HEK293 (cell line): ENCODE data around the gene SLCO4A1.

Source experiments
- CTCF ChIA-PET: fragments of 350-600 bp; formaldehyde crosslinking; extraction: SDS; loops from one replicate; lab custom pipeline; 2021; ENCODE audit warnings: antibody characterized with exemption; lab: Yijun Ruan, JAX
- POLR2A ChIA-PET: fragments of 300-600 bp; formaldehyde crosslinking; extraction: SDS; loops from one replicate; lab custom pipeline; 2020; ENCODE audit warnings: antibody characterized with exemption, inconsistent platforms; lab: Yijun Ruan, JAX
- H3K27ac ChIP-seq: fragments of 200-500 bp; sonication (Bioruptor generic); 2 replicates; pipeline ENCODE4 v1.5.1; 2014; ENCODE audit warnings: low read depth, low read length, control low read depth, inconsistent platforms; ENCODE audit errors: extremely low read depth
- H3K36me3 ChIP-seq, 2 experiments: fragments of 200-500 bp in 1 of 2; sonication (Bioruptor generic) in 1 of 2; 1 replicate in 1 of 2; 2 replicates in 1 of 2; pipeline ENCODE4 v1.5.1; 2014 to 2017; ENCODE audit warnings: inconsistent platforms in 2 of 2, low read length in 2 of 2; ENCODE audit not compliant: control insufficient read depth in 2 of 2, insufficient read depth in 1 of 2
- H3K4me1 ChIP-seq: fragments of 200-500 bp; sonication (Bioruptor generic); 2 replicates; pipeline ENCODE4 v1.5.1; 2014; ENCODE audit warnings: mild to moderate bottlenecking, low read length, inconsistent platforms; ENCODE audit not compliant: control insufficient read depth, insufficient read depth
- H3K4me3 ChIP-seq: 2 replicates; pipeline ENCODE4 v1.5.1; 2011; ENCODE audit warnings: low read depth, mild to moderate bottlenecking, control low read depth, low read length, moderate library complexity
- H3K9me3 ChIP-seq: fragments of 200-500 bp; sonication (Bioruptor generic); 2 replicates; pipeline ENCODE4 v1.5.1; 2014; ENCODE audit warnings: low read depth, low read length, inconsistent platforms; ENCODE audit not compliant: control insufficient read depth, insufficient read depth
- CTCF ChIP-seq: fragments of 450-650 bp; formaldehyde crosslinking; IDR thresholded peaks from 2 replicates; pipeline ENCODE4 v1.5.1; 2016; ENCODE audit warnings: missing biosample characterization, missing genetic modification characterization
- FEZF1 ChIP-seq: fragments of 450-650 bp; formaldehyde crosslinking; IDR thresholded peaks from 2 replicates; pipeline ENCODE4 v1.5.1; 2016; ENCODE audit warnings: missing biosample characterization, missing genetic modification characterization
- GLIS1 ChIP-seq: fragments of 450-650 bp; formaldehyde crosslinking; IDR thresholded peaks from 2 replicates; pipeline ENCODE4 v1.5.1; 2016; ENCODE audit warnings: missing biosample characterization, missing genetic modification characterization
- KLF1 ChIP-seq: fragments of 450-650 bp; formaldehyde crosslinking; IDR thresholded peaks from 2 replicates; pipeline ENCODE4 v1.5.1; 2016; ENCODE audit warnings: missing biosample characterization, missing genetic modification characterization
- YY2 ChIP-seq: fragments of 450-650 bp; formaldehyde crosslinking; IDR thresholded peaks from 2 replicates; pipeline ENCODE4 v1.5.1; 2016; ENCODE audit warnings: missing biosample characterization, missing genetic modification characterization
- ZBTB21 ChIP-seq: fragments of 450-650 bp; formaldehyde crosslinking; IDR thresholded peaks from 2 replicates; pipeline ENCODE4 v1.5.1; 2017; ENCODE audit warnings: missing biosample characterization, missing genetic modification characterization
- ZFP41 ChIP-seq: fragments of 450-650 bp; formaldehyde crosslinking; IDR thresholded peaks from 2 replicates; pipeline ENCODE4 v1.5.1; 2016; ENCODE audit warnings: missing biosample characterization, missing genetic modification characterization, borderline replicate concordance
- ZNF138 ChIP-seq: fragments of 450-650 bp; formaldehyde crosslinking; IDR thresholded peaks from 2 replicates; pipeline ENCODE4 v1.5.1; 2016; ENCODE audit warnings: missing biosample characterization, missing genetic modification characterization, borderline replicate concordance
- ZNF140 ChIP-seq: fragments of 450-650 bp; formaldehyde crosslinking; IDR thresholded peaks from 2 replicates; pipeline ENCODE4 v1.5.1; 2016; ENCODE audit warnings: missing biosample characterization, missing genetic modification characterization
- ZNF24 ChIP-seq: fragments of 450-650 bp; formaldehyde crosslinking; IDR thresholded peaks from 2 replicates; pipeline ENCODE4 v1.5.1; 2016; ENCODE audit warnings: missing biosample characterization, missing genetic modification characterization
- ZNF510 ChIP-seq: fragments of 450-650 bp; formaldehyde crosslinking; IDR thresholded peaks from 2 replicates; pipeline ENCODE4 v1.5.1; 2018; ENCODE audit warnings: mild to moderate bottlenecking, missing genetic modification characterization, missing biosample characterization; ENCODE audit not compliant: insufficient replicate concordance
- ZNF558 ChIP-seq: fragments of 450-650 bp; formaldehyde crosslinking; IDR thresholded peaks from 2 replicates; pipeline ENCODE4 v1.5.1; 2016; ENCODE audit warnings: missing biosample characterization, missing genetic modification characterization
- ZNF747 ChIP-seq: fragments of 450-650 bp; formaldehyde crosslinking; IDR thresholded peaks from 2 replicates; pipeline ENCODE4 v1.5.1; 2016; ENCODE audit warnings: missing biosample characterization, missing genetic modification characterization
- ZNF837 ChIP-seq: fragments of 450-650 bp; formaldehyde crosslinking; IDR thresholded peaks from 2 replicates; pipeline ENCODE4 v1.5.1; 2016; ENCODE audit warnings: missing biosample characterization, missing genetic modification characterization
- ZSCAN4 ChIP-seq: fragments of 450-650 bp; formaldehyde crosslinking; IDR thresholded peaks from 2 replicates; pipeline ENCODE4 v1.5.1; 2017; ENCODE audit warnings: missing biosample characterization, missing genetic modification characterization
- TF ChIP-seq, protein P1 (sequence below): fragments of 450-650 bp; formaldehyde crosslinking; IDR thresholded peaks from 2 replicates; pipeline ENCODE4 v1.5.0; 2017; ENCODE audit warnings: missing biosample characterization, missing genetic modification characterization, borderline replicate concordance

The SLCO4A1 gene

GRCh38 chr20:62653373-62653772 is 11.1 kb downstream of the SLCO4A1 start:
- H3K4me1 ChIP-seq: peaks cover 9% of the 10 kb centered on the region
- ChIA-PET POLR2A (interaction anchor here (0.5 kb wide), 1 partner anchor 285 kb away, joined by 3 read pairs; no protein-coding TSS in a partner anchor), CTCF (interaction anchor here (1.0 kb wide), 1 partner anchor 138 kb away, joined by 3 read pairs; no protein-coding TSS in a partner anchor)
- no peaks in the 10 kb centered on the region for H3K9me3 ChIP-seq
- H3K4me3 ChIP-seq: no peak overlapping the region
- peaks cover 0 to 12% of the 10 kb centered on the region in 2 experiments; a peak in 1 of 3 replicates for H3K36me3 ChIP-seq
- no peak overlapping the region for H3K27ac ChIP-seq
- TF ChIP-seq ZFP41 (tag by site-specific recombination): no peak
- TF ChIP-seq ZBTB21 (tag by site-specific recombination): no peak
- no peak for TF ChIP-seq KLF1
- TF ChIP-seq ZNF140 (tag by site-specific recombination): no peak
- TF ChIP-seq ZSCAN4 (tag by site-specific recombination): no peak
- TF ChIP-seq ZNF24: no peak
- TF ChIP-seq, protein P1, sequence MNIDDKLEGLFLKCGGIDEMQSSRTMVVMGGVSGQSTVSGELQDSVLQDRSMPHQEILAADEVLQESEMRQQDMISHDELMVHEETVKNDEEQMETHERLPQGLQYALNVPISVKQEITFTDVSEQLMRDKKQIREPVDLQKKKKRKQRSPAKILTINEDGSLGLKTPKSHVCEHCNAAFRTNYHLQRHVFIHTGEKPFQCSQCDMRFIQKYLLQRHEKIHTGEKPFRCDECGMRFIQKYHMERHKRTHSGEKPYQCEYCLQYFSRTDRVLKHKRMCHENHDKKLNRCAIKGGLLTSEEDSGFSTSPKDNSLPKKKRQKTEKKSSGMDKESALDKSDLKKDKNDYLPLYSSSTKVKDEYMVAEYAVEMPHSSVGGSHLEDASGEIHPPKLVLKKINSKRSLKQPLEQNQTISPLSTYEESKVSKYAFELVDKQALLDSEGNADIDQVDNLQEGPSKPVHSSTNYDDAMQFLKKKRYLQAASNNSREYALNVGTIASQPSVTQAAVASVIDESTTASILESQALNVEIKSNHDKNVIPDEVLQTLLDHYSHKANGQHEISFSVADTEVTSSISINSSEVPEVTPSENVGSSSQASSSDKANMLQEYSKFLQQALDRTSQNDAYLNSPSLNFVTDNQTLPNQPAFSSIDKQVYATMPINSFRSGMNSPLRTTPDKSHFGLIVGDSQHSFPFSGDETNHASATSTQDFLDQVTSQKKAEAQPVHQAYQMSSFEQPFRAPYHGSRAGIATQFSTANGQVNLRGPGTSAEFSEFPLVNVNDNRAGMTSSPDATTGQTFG (tag by site-specific recombination): no peak
- no peak for TF ChIP-seq ZNF138 (tag by site-specific recombination)
- TF ChIP-seq ZNF510: no peak
- no peak for TF ChIP-seq ZNF837 (tag by site-specific recombination)

GRCh38 chr20:62653951-62654685 is 11.8 kb downstream of the SLCO4A1 start:
- H3K4me1 ChIP-seq: peaks cover 9% of the 10 kb centered on the region
- H3K9me3 ChIP-seq: no peaks in the 10 kb centered on the region
- ChIA-PET CTCF (interaction anchor here (0.8 kb wide), 1 partner anchor 137 kb away, joined by 5 read pairs; no protein-coding TSS in a partner anchor), POLR2A (no interaction called here)
- H3K4me3 ChIP-seq: no peak overlapping the region
- no peak overlapping the region for H3K27ac ChIP-seq
- H3K36me3 ChIP-seq: peaks cover 0 to 10% of the 10 kb centered on the region in 2 experiments; a peak in 1 of 3 replicates
- TF ChIP-seq YY2 (tag by site-specific recombination): no peak
- no peak for TF ChIP-seq CTCF (tag by site-specific recombination)
- no peak for TF ChIP-seq FEZF1
- TF ChIP-seq ZNF747 (tag by site-specific recombination): no peak
- no peak for TF ChIP-seq ZNF558 (tag by site-specific recombination)
- TF ChIP-seq GLIS1 (tag by site-specific recombination): peak; percentile 66
